HCT116 (cell line): ENCODE results near the gene RALGAPA1. TPM values are rescaled to one million over a fixed set of nuclear protein-coding genes. Genes with fewer than 3 reads are reported as not detected.

Experiments used
- ATAC-seq: fragments of 200-7000 bp; cut with Tn5 transposase; 2 replicates; pipeline ENCODE4 v1.9.1; 2020; ENCODE audit warnings: mild to moderate bottlenecking, moderate library complexity
- BruUV-seq: library from RNA; stranded (reverse); fragments of 400-500 nt; replicated peaks from 2 replicates; lab custom pipeline; 2021; lab: Mats Ljungman, UMichigan
- CTCF ChIA-PET: fragments of 300-600 bp; sonication (Branson Sonifier 250); formaldehyde crosslinking; loops from one replicate; lab custom pipeline; 2021; ENCODE audit warnings: antibody characterized with exemption; lab: Charles Lee
- POLR2A ChIA-PET: fragments of 300-600, 350-600 bp; sonication (Branson Sonifier 250); formaldehyde crosslinking; loops from one replicate; lab custom pipeline; 2021; ENCODE audit warnings: antibody characterized with exemption; lab: Charles Lee
- RAD21 ChIA-PET, 2 experiments: fragments of 300-600 bp; sonication (Branson Sonifier 250); formaldehyde crosslinking; loops; one replicate each; lab custom pipeline; 2023; ENCODE audit warnings: low total read pairs in 2 of 2; ENCODE audit not compliant: uncharacterized antibody in 2 of 2, unreplicated experiment in 2 of 2, low non-redundant PET in 1 of 2; lab: Charles Lee
- DNase-seq: peaks from one replicate; pipeline ENCODE4 v3.0.0-alpha.2; 2010; ENCODE audit warnings: low read depth, low spot score
- H2AFZ ChIP-seq: fragments of 200-600 bp; shearing (Covaris generic), sonication (generic); 2 replicates; pipeline ENCODE4 v1.6.1; 2017; ENCODE audit warnings: low read depth, mixed run types, mixed read lengths, antibody characterized with exemption, low read length; ENCODE audit not compliant: poor library complexity, severe bottlenecking
- H3K27ac ChIP-seq: 2 replicates; pipeline ENCODE4 v1.5.1; 2012; ENCODE audit warnings: low read depth, low read length
- H3K27me3 ChIP-seq: fragments of 200-600 bp; sonication (generic); 2 replicates; pipeline ENCODE4 v1.6.1; 2016; ENCODE audit warnings: mixed run types, low read length, mixed read lengths; ENCODE audit not compliant: insufficient read depth
- H3K36me3 ChIP-seq, 2 experiments: fragments of 200-500 bp in 1 of 2; fragments of 200-600 bp in 1 of 2; sonication (Bioruptor generic) in 1 of 2; sonication (generic) in 1 of 2; 2 replicates each; pipeline versions ENCODE4 v1.5.1 to v1.6.1; 2014 to 2016; ENCODE audit warnings: low read length in 2 of 2, inconsistent platforms in 1 of 2, mixed read lengths in 1 of 2, mixed run types in 1 of 2; ENCODE audit not compliant: insufficient read depth in 2 of 2, control insufficient read depth in 1 of 2
- H3K4me1 ChIP-seq, 2 experiments: fragments of 200-600 bp in 1 of 2; sonication (generic) in 1 of 2; 2 replicates each; pipeline versions ENCODE4 v1.5.1 to v1.6.1; 2012 to 2017; ENCODE audit warnings: low read length in 2 of 2, inconsistent platforms in 1 of 2, mild to moderate bottlenecking in 1 of 2, mixed read lengths in 1 of 2, mixed run types in 1 of 2, moderate library complexity in 1 of 2; ENCODE audit not compliant: insufficient read depth in 2 of 2, control insufficient read depth in 1 of 2
- H3K4me2 ChIP-seq: fragments of 200-600 bp; sonication (generic); 2 replicates; pipeline ENCODE4 v1.6.1; 2017; ENCODE audit warnings: mixed run types, low read length, mixed read lengths
- H3K4me3 ChIP-seq, 2 experiments: fragments of 200-600 bp in 1 of 2; sonication (generic) in 1 of 2; replicated peaks in 1 of 2; 2 replicates each; pipeline ENCODE4 v1.5.1; 2011 to 2016; ENCODE audit warnings: low read length in 2 of 2, control low read depth in 1 of 2, low read depth in 1 of 2, mild to moderate bottlenecking in 1 of 2, mixed read lengths in 1 of 2, mixed run types in 1 of 2
- H3K79me2 ChIP-seq: fragments of 200-600 bp; sonication (generic); 2 replicates; pipeline ENCODE4 v1.6.1; 2017; ENCODE audit warnings: mild to moderate bottlenecking, mixed run types, low read length, moderate library complexity, mixed read lengths; ENCODE audit not compliant: insufficient read depth
- H3K9ac ChIP-seq: fragments of 200-600 bp; sonication (generic); 2 replicates; pipeline ENCODE4 v1.6.1; 2016; ENCODE audit warnings: low read length, mixed read lengths
- H3K9me2 ChIP-seq: fragments of 200-600 bp; sonication (generic), shearing (Covaris generic); 2 replicates; pipeline ENCODE4 v1.6.1; 2017; ENCODE audit warnings: mixed run types, mild to moderate bottlenecking, moderate library complexity; ENCODE audit not compliant: insufficient read depth
- H3K9me3 ChIP-seq, 2 experiments: fragments of 200-500 bp in 1 of 2; fragments of 200-600 bp in 1 of 2; sonication (Bioruptor generic) in 1 of 2; sonication (generic) in 1 of 2; 2 replicates each; pipeline ENCODE4 v1.6.1; 2014 to 2017; ENCODE audit warnings: low read length in 2 of 2, mixed read lengths in 2 of 2, inconsistent platforms in 1 of 2, low read depth in 1 of 2, mild to moderate bottlenecking in 1 of 2, mixed run types in 1 of 2, moderate library complexity in 1 of 2; ENCODE audit not compliant: control insufficient read depth in 1 of 2, insufficient read depth in 1 of 2
- H4K20me1 ChIP-seq: fragments of 200-600 bp; sonication (generic), shearing (Covaris generic); 2 replicates; pipeline ENCODE4 v1.6.1; 2017; ENCODE audit warnings: mixed run types, mild to moderate bottlenecking, moderate library complexity; ENCODE audit not compliant: insufficient read depth
- CBX3 ChIP-seq: IDR thresholded peaks from 2 replicates; pipeline ENCODE4 v1.6.1; 2012; ENCODE audit warnings: low read depth
- EZH2phosphoT487 ChIP-seq: fragments of 200-600 bp; IDR thresholded peaks from 2 replicates; pipeline ENCODE4 v1.6.1; 2018; ENCODE audit warnings: antibody characterized with exemption, borderline replicate concordance
- JUND ChIP-seq: IDR thresholded peaks from 2 replicates; pipeline ENCODE4 v1.6.1; 2012
- POLR2A ChIP-seq: IDR thresholded peaks from 2 replicates; pipeline ENCODE4 v1.7.0; 2011; ENCODE audit warnings: borderline replicate concordance; ENCODE audit not compliant: insufficient read depth, insufficient read length; ENCODE audit errors: extremely low read depth
- POLR2AphosphoS5 ChIP-seq: IDR thresholded peaks from 2 replicates; pipeline ENCODE4 v1.6.1; 2011; ENCODE audit warnings: mild to moderate bottlenecking, low read depth, low read length, moderate library complexity
- SP1 ChIP-seq: IDR thresholded peaks from 2 replicates; pipeline ENCODE4 v1.6.1; 2012; ENCODE audit warnings: low read depth
- ZNF274 ChIP-seq: fragments of 200-500 bp; sonication (Bioruptor generic); IDR thresholded peaks from 2 replicates; pipeline ENCODE4 v1.6.1; 2014; ENCODE audit warnings: mild to moderate bottlenecking, low read depth, low read length, inconsistent platforms
- intact Hi-C: fragments of 100-400 bp; cut with micrococcal nuclease; formaldehyde crosslinking; loops from 2 replicates; pipeline ENCODE4 v1.10.0; 2022
- total RNA-seq: library from RNA; stranded (reverse); gene quantifications from one replicate; pipeline ENCODE4 v1.2.1, GENCODE V29; 2021; ENCODE audit not compliant: unreplicated experiment
- TF ChIP-seq, protein P1 (sequence below), 3 experiments: fragments of 200-600 bp in 1 of 3; sonication (generic) in 1 of 3; IDR thresholded peaks in 2 of 3; conservative IDR thresholded peaks in 1 of 3; 2 replicates each; pipeline ENCODE4 v1.5.1; 2012 to 2017; ENCODE audit warnings: low read depth in 2 of 3, low read length in 2 of 3, antibody characterized with exemption in 1 of 3, borderline replicate concordance in 1 of 3, control low read depth in 1 of 3, mild to moderate bottlenecking in 1 of 3, mixed read lengths in 1 of 3, mixed run types in 1 of 3, moderate library complexity in 1 of 3; ENCODE audit not compliant: insufficient read depth in 1 of 3

Gene RALGAPA1
- total RNA-seq, 1 experiment from 2014 or later = 29.3 TPM

- ChIA-PET CTCF (interaction anchor here (1.1 to 2.8 kb wide), 3 partner anchors 130 to 252 kb away, joined by 3 to 15 read pairs (median 7); no protein-coding TSS in a partner anchor), RAD21 (no interaction called here), POLR2A (no interaction called here)
- Histone ChIP-seq H4K20me1 (0 out of 2 replicates have a peak, but pooled peaks cover 3% of the 10 kb centered on the region), H2AFZ (no peak overlapping the region), H3K9ac (no peak overlapping the region), H3K4me1 (no peaks in the 10 kb centered on the region), H3K9me3 (no peaks in the 10 kb centered on the region), H3K4me2 (no peak overlapping the region), H3K27ac (no peak overlapping the region), H3K9me2 (no peaks in the 10 kb centered on the region), H3K79me2 (no peaks in the 10 kb centered on the region), H3K36me3 (peaks cover 0 to 2% of the 10 kb centered on the region in 2 experiments; a peak in 1 of 4 replicates), H3K4me3 (no peak overlapping the region), H3K27me3 (no peaks in the 10 kb centered on the region)
- no peak for ATAC-seq
- no peak for DNase-seq
- no TSS peak for BruUV-seq
- intact Hi-C loops = loop anchor here (5.0 to 10.0 kb wide), 3 partner anchors 463 to 1013 kb away; no protein-coding TSS in a partner anchor
- TF ChIP-seq EZH2phosphoT487 (no peak), JUND (no peak), ZNF274 (no peak), CBX3 (no peak), POLR2AphosphoS5 (no peak), SP1 (no peak), POLR2A (no peak)
- TF ChIP-seq, protein P1, sequence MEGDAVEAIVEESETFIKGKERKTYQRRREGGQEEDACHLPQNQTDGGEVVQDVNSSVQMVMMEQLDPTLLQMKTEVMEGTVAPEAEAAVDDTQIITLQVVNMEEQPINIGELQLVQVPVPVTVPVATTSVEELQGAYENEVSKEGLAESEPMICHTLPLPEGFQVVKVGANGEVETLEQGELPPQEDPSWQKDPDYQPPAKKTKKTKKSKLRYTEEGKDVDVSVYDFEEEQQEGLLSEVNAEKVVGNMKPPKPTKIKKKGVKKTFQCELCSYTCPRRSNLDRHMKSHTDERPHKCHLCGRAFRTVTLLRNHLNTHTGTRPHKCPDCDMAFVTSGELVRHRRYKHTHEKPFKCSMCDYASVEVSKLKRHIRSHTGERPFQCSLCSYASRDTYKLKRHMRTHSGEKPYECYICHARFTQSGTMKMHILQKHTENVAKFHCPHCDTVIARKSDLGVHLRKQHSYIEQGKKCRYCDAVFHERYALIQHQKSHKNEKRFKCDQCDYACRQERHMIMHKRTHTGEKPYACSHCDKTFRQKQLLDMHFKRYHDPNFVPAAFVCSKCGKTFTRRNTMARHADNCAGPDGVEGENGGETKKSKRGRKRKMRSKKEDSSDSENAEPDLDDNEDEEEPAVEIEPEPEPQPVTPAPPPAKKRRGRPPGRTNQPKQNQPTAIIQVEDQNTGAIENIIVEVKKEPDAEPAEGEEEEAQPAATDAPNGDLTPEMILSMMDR (IDR thresholded peaks at IDR 0.05 in 2 of 3, conservative IDR thresholded peaks at IDR 0.05 in 1 of 3; ENCODE audit: borderline replicate concordance in 1 of 3, insufficient read depth in 1 of 3, low read depth in 2 of 3, low read length in 2 of 3) = no peak
These were observed 120.8 kb downstream of the RALGAPA1 start for GRCh38 chr14:35688126-35688826.
